Neural cell (in vitro differentiated cells): Measurements from ENCODE around the gene POFUT1.

Experiments used
- CTCF ChIP-seq: fragments of 450-650 bp; IDR thresholded peaks from 2 replicates; pipeline ENCODE4 v1.5.1; 2014; ENCODE audit warnings: antibody characterized with exemption, mild to moderate bottlenecking, moderate library complexity; ENCODE audit not compliant: poor library complexity, severe bottlenecking
- EZH2 ChIP-seq: fragments of 200-600, 300-800 bp; shearing (Covaris generic), sonication (generic); IDR thresholded peaks from 2 replicates; pipeline ENCODE4 v1.6.1; 2014; ENCODE audit warnings: antibody characterized with exemption, low read length, borderline replicate concordance, mild to moderate bottlenecking; ENCODE audit not compliant: insufficient read depth, poor library complexity, severe bottlenecking
- MXI1 ChIP-seq: fragments of 450-650 bp; conservative IDR thresholded peaks from 2 replicates; pipeline ENCODE4 v1.6.1; 2014; ENCODE audit warnings: antibody characterized with exemption, mild to moderate bottlenecking; ENCODE audit not compliant: poor library complexity, severe bottlenecking
- RAD21 ChIP-seq: fragments of 450-650 bp; conservative IDR thresholded peaks from 2 replicates; pipeline ENCODE4 v1.6.1; 2014; ENCODE audit warnings: antibody characterized with exemption, mild to moderate bottlenecking, moderate library complexity
- REST ChIP-seq: IDR thresholded peaks from 2 replicates; pipeline ENCODE4 v1.6.1; 2012; ENCODE audit warnings: borderline replicate concordance

- TF ChIP-seq CTCF (no peak), RAD21 (no peak), EZH2 (no peak), REST (no peak), MXI1 (no peak)
These were observed 32.5 kb downstream of the POFUT1 start for GRCh38 chr20:32240205-32240604.
